GM12891 (cell line): ENCODE data around the gene PTPRF.

ENCODE experiments used
- POLR2A ChIP-seq: IDR thresholded peaks from 2 replicates; pipeline ENCODE4 v1.6.1; 2011; ENCODE audit warnings: low read depth, low read length, control low read depth
- SPI1 ChIP-seq: IDR thresholded peaks from 2 replicates; pipeline ENCODE4 v1.6.1; 2011; ENCODE audit warnings: low read depth, low read length, control low read depth
- TAF1 ChIP-seq: IDR thresholded peaks from 2 replicates; pipeline ENCODE4 v1.6.1; 2011; ENCODE audit warnings: low read depth, low read length, control low read depth

- no peak for TF ChIP-seq SPI1
- TF ChIP-seq TAF1 = no peak
- TF ChIP-seq POLR2A = no peak
Measured at GRCh38 chr1:43492826-43493225, 37.9 kb upstream of the PTPRF start.
